ENCODE results near the gene GALR3.

The GALR3 gene

GRCh38 chr22:37809672-37810333, 13.4 kb upstream of the GALR3 start:
- no peaks in the 10 kb centered on the region for H3K9me3 ChIP-seq (ENCODE audit: control insufficient read depth in 1 of 2, low read length in 2 of 2)
- peaks cover 9 to 30% of the 10 kb centered on the region in 2 donors for H3K4me1 ChIP-seq (ENCODE audit: control insufficient read depth in 1 of 2, insufficient read depth in 2 of 2, low read length in 2 of 2)
- H3K27me3 ChIP-seq (ENCODE audit: control insufficient read depth in 1 of 2, insufficient read depth in 2 of 2, low read length in 2 of 2) = no peaks in the 10 kb centered on the region
- H3K36me3 ChIP-seq (ENCODE audit: control insufficient read depth in 1 of 2, insufficient read depth in 2 of 2, low read length in 2 of 2) = peaks cover 0 to 2% of the 10 kb centered on the region in 2 donors
- no peak overlapping the region for H3K9ac ChIP-seq (ENCODE audit: low read depth in 1 of 2, low read length in 2 of 2)
- H3K27ac ChIP-seq (ENCODE audit: low read depth, low read length) = no peak overlapping the region
- no peak overlapping the region for H3K4me3 ChIP-seq (ENCODE audit: low read depth in 1 of 2, low read length in 2 of 2)

DNA sequence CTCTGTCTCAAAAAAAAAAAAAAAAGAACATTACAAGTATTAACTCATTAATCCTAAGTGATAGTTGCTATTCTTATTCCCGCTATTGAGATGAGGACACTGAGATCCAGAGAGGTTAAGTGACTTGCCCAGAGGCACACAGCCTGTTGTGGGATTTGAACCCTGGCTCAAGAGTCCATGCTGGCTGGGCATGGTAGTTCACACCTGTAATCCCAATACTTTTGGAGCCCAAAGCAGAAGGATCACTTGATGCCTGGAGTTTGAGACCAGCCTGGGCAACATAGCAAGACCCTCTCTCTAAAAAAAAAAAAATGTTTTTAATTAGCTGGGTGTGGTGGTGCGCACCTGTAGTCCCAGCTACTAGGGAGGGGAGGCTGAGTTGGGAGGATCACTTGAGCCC, 11.3 kb upstream of the GALR3 start:
- Histone ChIP-seq H3K9me3 (ENCODE audit: control insufficient read depth in 1 of 2, low read length in 2 of 2) (no peaks in the 10 kb centered on the region), H3K27ac (ENCODE audit: low read depth, low read length) (no peak overlapping the region), H3K27me3 (ENCODE audit: control insufficient read depth in 1 of 2, insufficient read depth in 2 of 2, low read length in 2 of 2) (no peaks in the 10 kb centered on the region), H3K4me1 (ENCODE audit: control insufficient read depth in 1 of 2, insufficient read depth in 2 of 2, low read length in 2 of 2) (peaks cover 9 to 16% of the 10 kb centered on the region in 2 donors), H3K36me3 (ENCODE audit: control insufficient read depth in 1 of 2, insufficient read depth in 2 of 2, low read length in 2 of 2) (peaks cover 0 to 6% of the 10 kb centered on the region in 2 donors), H3K4me3 (ENCODE audit: low read depth in 1 of 2, low read length in 2 of 2) (no peak overlapping the region), H3K9ac (ENCODE audit: low read depth in 1 of 2, low read length in 2 of 2) (no peak overlapping the region)

DNA sequence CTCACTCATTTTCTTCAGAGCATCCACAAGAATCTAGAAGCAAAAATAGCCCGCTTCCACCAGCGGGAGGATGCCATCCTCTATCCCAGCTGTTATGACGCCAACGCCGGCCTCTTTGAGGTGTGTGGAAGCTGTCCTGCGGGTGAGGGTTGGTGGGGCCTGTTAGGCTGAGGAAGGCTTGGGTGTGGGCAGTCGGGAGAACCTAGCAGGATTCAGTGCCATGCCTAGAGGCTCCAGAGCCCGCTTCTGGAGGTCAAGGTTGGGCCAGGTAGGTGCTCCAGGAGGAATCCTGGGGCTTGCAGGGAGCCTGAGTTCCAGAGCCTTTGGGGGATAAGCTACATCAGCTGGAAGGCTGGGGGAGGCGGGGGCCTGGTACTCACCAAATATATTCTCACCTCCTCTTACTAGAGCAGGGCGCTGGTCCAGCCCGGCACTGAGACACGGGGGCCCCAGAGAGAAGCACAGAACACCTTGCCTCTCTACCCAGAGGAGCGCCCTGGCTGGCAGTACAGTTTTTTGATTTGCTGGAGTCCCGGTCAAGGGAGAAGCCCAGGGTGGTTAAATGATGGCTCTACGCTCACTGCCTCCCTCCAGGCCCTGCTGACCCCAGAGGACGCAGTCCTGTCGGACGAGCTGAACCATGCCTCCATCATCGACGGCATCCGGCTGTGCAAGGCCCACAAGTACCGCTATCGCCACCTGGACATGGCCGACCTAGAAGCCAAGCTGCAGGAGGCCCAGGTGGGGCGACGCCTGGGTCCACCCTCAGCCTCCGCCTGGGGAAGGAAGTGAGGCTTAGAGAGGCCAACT, 10.1 kb upstream of the GALR3 start:
- Histone ChIP-seq H3K27ac (ENCODE audit: low read depth, low read length) (no peak overlapping the region), H3K27me3 (ENCODE audit: control insufficient read depth in 1 of 2, insufficient read depth in 2 of 2, low read length in 2 of 2) (no peaks in the 10 kb centered on the region), H3K4me1 (ENCODE audit: control insufficient read depth in 1 of 2, insufficient read depth in 2 of 2, low read length in 2 of 2) (peaks cover 12 to 18% of the 10 kb centered on the region in 2 donors), H3K9ac (ENCODE audit: low read depth in 1 of 2, low read length in 2 of 2) (no peak overlapping the region), H3K9me3 (ENCODE audit: control insufficient read depth in 1 of 2, low read length in 2 of 2) (no peaks in the 10 kb centered on the region), H3K36me3 (ENCODE audit: control insufficient read depth in 1 of 2, insufficient read depth in 2 of 2, low read length in 2 of 2) (peaks cover 0 to 6% of the 10 kb centered on the region in 2 donors), H3K4me3 (ENCODE audit: low read depth in 1 of 2, low read length in 2 of 2) (no peak overlapping the region)

GRCh38 chr22:37815593-37815992, 7.6 kb upstream of the GALR3 start:
- peaks cover 0 to 6% of the 10 kb centered on the region in 2 donors for H3K36me3 ChIP-seq (ENCODE audit: control insufficient read depth in 1 of 2, insufficient read depth in 2 of 2, low read length in 2 of 2)
- H3K27ac ChIP-seq (ENCODE audit: low read depth, low read length) = no peak overlapping the region
- H3K9me3 ChIP-seq (ENCODE audit: control insufficient read depth in 1 of 2, low read length in 2 of 2) = no peaks in the 10 kb centered on the region
- H3K4me1 ChIP-seq (ENCODE audit: control insufficient read depth in 1 of 2, insufficient read depth in 2 of 2, low read length in 2 of 2) = peaks cover 13 to 17% of the 10 kb centered on the region in 2 donors
- peaks cover 0 to 5% of the 10 kb centered on the region in 2 donors for H3K27me3 ChIP-seq (ENCODE audit: control insufficient read depth in 1 of 2, insufficient read depth in 2 of 2, low read length in 2 of 2)
- H3K9ac ChIP-seq (ENCODE audit: low read depth in 1 of 2, low read length in 2 of 2) = no peak overlapping the region
- no peak overlapping the region for H3K4me3 ChIP-seq (ENCODE audit: low read depth in 1 of 2, low read length in 2 of 2)

DNA sequence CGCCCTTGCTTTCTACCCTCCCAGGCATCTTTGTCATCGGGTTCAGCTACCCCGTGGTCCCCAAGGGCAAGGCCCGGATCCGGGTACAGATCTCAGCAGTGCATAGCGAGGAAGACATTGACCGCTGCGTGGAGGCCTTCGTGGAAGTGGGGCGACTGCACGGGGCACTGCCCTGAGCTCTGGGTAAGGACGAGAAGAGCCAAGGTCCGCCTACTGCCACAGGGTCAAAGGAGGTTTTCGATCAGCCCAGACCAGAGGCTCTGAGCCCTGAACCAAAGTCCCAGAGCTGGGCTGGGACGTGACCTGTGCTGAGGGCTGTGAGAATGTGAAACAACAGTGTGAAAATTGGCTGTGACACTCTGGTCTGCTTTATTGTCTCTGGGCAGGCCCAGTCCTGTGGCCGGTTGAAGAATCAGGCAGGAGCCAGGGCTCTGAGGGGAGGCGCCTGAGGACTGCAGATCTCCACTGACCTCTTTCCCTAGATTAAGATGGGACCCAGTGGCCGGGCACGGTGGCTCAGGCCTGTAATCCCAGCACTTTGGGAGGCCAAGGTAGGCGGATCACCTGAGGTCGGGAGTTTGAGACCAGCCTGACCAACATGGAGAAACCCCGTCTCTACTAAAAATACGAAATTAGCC, 6.5 kb upstream of the GALR3 start:
- H3K27me3 ChIP-seq (ENCODE audit: control insufficient read depth in 1 of 2, insufficient read depth in 2 of 2, low read length in 2 of 2) = peaks cover 0 to 5% of the 10 kb centered on the region in 2 donors
- no peak overlapping the region for H3K27ac ChIP-seq (ENCODE audit: low read depth, low read length)
- H3K9ac ChIP-seq (ENCODE audit: low read depth in 1 of 2, low read length in 2 of 2) = no peak overlapping the region

DNA sequence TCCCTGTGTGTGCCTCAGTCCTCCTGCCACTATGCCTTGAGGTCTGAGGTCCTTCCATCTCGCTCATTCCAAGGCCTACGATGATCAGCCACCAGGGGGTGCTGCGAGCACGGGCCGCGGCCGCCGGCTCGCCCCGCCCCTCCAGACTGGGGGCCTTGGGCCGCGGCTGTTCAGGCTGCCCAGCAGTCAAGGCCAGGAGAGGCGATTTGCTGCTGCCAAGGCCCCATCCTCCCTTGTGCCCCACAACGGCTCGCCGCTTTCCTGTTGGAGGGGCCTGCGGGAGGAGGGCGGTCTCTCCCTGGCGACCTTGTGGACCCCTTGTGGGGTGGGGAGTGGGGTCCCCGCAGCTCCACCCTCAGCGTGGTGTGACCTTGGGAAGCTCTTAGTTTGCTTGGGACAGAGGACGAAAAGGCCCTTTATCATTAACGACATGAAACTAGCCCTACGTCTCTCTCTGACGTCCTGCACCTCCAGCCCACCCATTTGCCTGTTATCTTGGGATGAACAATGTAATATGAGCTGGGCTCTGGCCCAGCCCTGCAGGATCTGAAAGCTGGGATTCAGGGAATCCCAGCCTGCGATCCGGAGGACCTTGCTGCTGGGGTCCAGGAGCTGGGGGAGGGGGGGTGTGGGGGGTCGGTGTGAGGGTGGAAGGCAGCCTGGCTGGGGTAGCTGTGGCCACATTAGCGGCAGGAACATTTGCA, 5.3 kb upstream of the GALR3 start:
- Histone ChIP-seq H3K9ac (ENCODE audit: low read depth in 1 of 2, low read length in 2 of 2) (peak overlapping the region; percentile 20 to 45), H3K4me1 (ENCODE audit: control insufficient read depth in 1 of 2, insufficient read depth in 2 of 2, low read length in 2 of 2) (peaks cover 13 to 17% of the 10 kb centered on the region in 2 donors), H3K4me3 (ENCODE audit: low read depth in 1 of 2, low read length in 2 of 2) (peak overlapping the region; percentile 58 to 67), H3K27ac (ENCODE audit: low read depth, low read length) (no peak overlapping the region), H3K36me3 (ENCODE audit: control insufficient read depth in 1 of 2, insufficient read depth in 2 of 2, low read length in 2 of 2) (peaks cover 0 to 6% of the 10 kb centered on the region in 2 donors), H3K27me3 (ENCODE audit: control insufficient read depth in 1 of 2, insufficient read depth in 2 of 2, low read length in 2 of 2) (peaks cover 4 to 9% of the 10 kb centered on the region in 2 donors), H3K9me3 (ENCODE audit: control insufficient read depth in 1 of 2, low read length in 2 of 2) (no peaks in the 10 kb centered on the region)

More for the DNA sequence above, 6.5 kb upstream of the GALR3 start:
- peaks cover 13 to 17% of the 10 kb centered on the region in 2 donors for H3K4me1 ChIP-seq (ENCODE audit: control insufficient read depth in 1 of 2, insufficient read depth in 2 of 2, low read length in 2 of 2)
- H3K4me3 ChIP-seq (ENCODE audit: low read depth in 1 of 2, low read length in 2 of 2) = no peak overlapping the region
- peaks cover 0 to 6% of the 10 kb centered on the region in 2 donors for H3K36me3 ChIP-seq (ENCODE audit: control insufficient read depth in 1 of 2, insufficient read depth in 2 of 2, low read length in 2 of 2)
- no peaks in the 10 kb centered on the region for H3K9me3 ChIP-seq (ENCODE audit: control insufficient read depth in 1 of 2, low read length in 2 of 2)

DNA sequence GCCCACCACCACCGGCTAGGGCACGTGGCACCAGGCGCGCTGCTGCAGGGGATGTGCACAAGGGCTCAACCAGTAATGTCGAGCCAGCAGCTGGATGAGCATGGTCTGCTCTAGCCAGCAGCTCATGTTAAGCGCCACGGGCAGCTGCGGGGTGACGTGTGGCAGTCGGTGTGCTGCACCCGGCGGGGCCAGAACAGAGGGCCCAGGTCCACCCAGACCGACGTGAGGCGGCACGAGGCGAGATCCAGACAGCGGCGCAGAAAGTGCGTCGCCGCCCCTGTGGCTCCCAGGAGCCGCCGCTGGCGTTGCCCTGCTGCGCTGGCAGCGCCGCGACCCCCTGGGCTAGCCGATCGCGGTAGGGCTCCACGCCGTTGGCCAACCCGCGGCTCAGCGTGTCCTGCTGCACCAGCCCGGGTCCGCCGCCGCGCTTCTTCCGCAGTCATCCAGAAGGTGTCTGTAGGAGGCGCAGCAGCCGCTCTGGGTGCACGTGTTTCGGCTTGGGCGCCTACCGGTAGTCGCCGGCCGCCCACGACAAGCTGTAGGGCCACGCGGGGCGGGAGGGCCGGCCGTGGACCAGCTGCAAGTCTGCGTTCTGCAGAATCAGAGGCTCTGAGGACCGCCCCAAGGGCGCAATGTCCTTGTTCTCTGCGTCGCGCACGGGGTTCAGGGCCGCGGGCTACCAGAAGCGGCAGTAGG, 4.6 kb upstream of the GALR3 start:
- Histone ChIP-seq H3K9me3 (ENCODE audit: control insufficient read depth in 1 of 2, low read length in 2 of 2) (no peaks in the 10 kb centered on the region), H3K4me1 (ENCODE audit: control insufficient read depth in 1 of 2, insufficient read depth in 2 of 2, low read length in 2 of 2) (peaks cover 13 to 17% of the 10 kb centered on the region in 2 donors), H3K27me3 (ENCODE audit: control insufficient read depth in 1 of 2, insufficient read depth in 2 of 2, low read length in 2 of 2) (peaks cover 9 to 16% of the 10 kb centered on the region in 2 donors), H3K9ac (ENCODE audit: low read depth in 1 of 2, low read length in 2 of 2) (no peak overlapping the region), H3K27ac (ENCODE audit: low read depth, low read length) (no peak overlapping the region), H3K36me3 (ENCODE audit: control insufficient read depth in 1 of 2, insufficient read depth in 2 of 2, low read length in 2 of 2) (peaks cover 0 to 6% of the 10 kb centered on the region in 2 donors), H3K4me3 (ENCODE audit: low read depth in 1 of 2, low read length in 2 of 2) (peak overlapping the region; percentile 40 to 67)

DNA sequence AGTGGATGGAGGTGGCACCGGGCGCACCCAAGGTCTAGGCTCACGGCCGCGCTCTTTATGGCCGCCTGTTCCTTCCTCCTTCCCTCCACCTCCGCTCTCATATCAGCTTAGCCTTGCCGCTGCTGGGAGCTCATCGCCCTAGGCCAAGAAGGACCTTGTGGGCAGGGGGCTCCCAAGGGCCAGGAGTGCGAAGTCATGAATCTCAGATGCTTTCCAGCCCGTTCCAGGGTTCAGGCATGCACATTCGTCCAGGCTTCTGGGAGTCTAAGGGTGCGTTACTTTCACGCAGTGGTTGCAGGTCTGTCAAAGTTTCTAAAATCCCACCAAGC, 4.1 kb upstream of the GALR3 start:
- H3K4me3 ChIP-seq (ENCODE audit: low read depth in 1 of 2, low read length in 2 of 2) = peak overlapping the region; percentile 40 to 67
- H3K27ac ChIP-seq (ENCODE audit: low read depth, low read length) = no peak overlapping the region
- peaks cover 0 to 6% of the 10 kb centered on the region in 2 donors for H3K36me3 ChIP-seq (ENCODE audit: control insufficient read depth in 1 of 2, insufficient read depth in 2 of 2, low read length in 2 of 2)
- H3K4me1 ChIP-seq (ENCODE audit: control insufficient read depth in 1 of 2, insufficient read depth in 2 of 2, low read length in 2 of 2) = peaks cover 13 to 17% of the 10 kb centered on the region in 2 donors
- H3K27me3 ChIP-seq (ENCODE audit: control insufficient read depth in 1 of 2, insufficient read depth in 2 of 2, low read length in 2 of 2) = peaks cover 9 to 16% of the 10 kb centered on the region in 2 donors
- no peak overlapping the region for H3K9ac ChIP-seq (ENCODE audit: low read depth in 1 of 2, low read length in 2 of 2)
- H3K9me3 ChIP-seq (ENCODE audit: control insufficient read depth in 1 of 2, low read length in 2 of 2) = no peaks in the 10 kb centered on the region

DNA sequence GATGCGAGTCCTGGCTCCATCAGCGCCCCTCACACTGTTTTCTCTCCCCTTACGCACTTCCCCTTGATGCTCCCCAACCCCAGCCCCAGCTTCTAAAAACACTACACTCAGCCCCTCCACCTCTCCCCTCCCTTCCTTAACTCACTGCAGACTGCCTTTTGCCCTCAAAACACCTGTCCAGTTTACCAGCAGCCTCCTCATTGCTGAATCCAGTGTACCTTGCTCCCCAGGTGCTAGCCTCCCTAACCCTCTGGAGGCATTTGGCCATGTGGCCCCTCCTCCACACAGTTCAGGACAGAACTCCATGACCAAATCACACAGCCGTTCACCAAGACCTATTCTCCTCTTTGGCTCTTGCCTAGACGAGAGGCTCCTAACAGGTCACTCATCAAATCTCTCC, 2.8 kb upstream of the GALR3 start:
- Histone ChIP-seq H3K9me3 (ENCODE audit: control insufficient read depth in 1 of 2, low read length in 2 of 2) (no peaks in the 10 kb centered on the region), H3K4me3 (ENCODE audit: low read depth in 1 of 2, low read length in 2 of 2) (no peak overlapping the region), H3K4me1 (ENCODE audit: control insufficient read depth in 1 of 2, insufficient read depth in 2 of 2, low read length in 2 of 2) (peaks cover 13 to 17% of the 10 kb centered on the region in 2 donors), H3K27me3 (ENCODE audit: control insufficient read depth in 1 of 2, insufficient read depth in 2 of 2, low read length in 2 of 2) (peaks cover 9 to 16% of the 10 kb centered on the region in 2 donors), H3K9ac (ENCODE audit: low read depth in 1 of 2, low read length in 2 of 2) (no peak overlapping the region), H3K36me3 (ENCODE audit: control insufficient read depth in 1 of 2, insufficient read depth in 2 of 2, low read length in 2 of 2) (no peaks in the 10 kb centered on the region), H3K27ac (ENCODE audit: low read depth, low read length) (no peak overlapping the region)
